Measurements from ENCODE around the gene CSRNP3. TPM values are rescaled to one million over a fixed set of nuclear protein-coding genes. Genes with fewer than 3 reads are reported as not detected.

Gene CSRNP3
- total RNA-seq, 6 experiments from 2014 or later = 0.25 to 2.0 (median 1.0) TPM

DNA sequence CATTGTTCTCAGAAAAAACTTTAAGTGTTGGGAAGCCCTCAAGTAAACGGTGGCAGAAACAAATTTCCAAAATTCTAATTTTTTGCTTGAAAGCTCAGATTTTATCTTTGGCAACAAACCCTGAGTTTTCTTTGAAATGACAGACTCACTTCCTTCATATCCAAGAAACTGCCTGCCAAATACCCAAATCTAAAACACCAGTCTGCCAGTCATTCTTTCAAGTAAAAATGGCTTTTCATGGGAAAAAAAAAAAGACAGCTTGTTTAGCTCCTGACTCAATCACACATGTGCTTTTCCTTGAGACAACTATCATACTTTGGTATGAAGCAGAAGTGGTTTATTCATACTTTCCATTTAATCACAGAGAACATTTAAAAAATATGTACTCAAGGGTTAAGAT lies 40.6 kb upstream of the CSRNP3 start:
- no peak overlapping the region for H3K27ac ChIP-seq
- H3K4me1 ChIP-seq = no peaks in the 10 kb centered on the region
- 62% methylated on average over 1 of the region's 1 CpG for WGBS (ENCODE audit: insufficient coverage, low coverage, low lambda C conversion rate, missing lambda C conversion rate)
- intact Hi-C loops (cut with DNase I) = no loop called here
- H3K27me3 ChIP-seq = no peaks in the 10 kb centered on the region
- no peak overlapping the region for H3K4me3 ChIP-seq
- no peak for TF ChIP-seq POLR2A (IDR thresholded peaks at IDR 0.05)
- TF ChIP-seq, protein P1, sequence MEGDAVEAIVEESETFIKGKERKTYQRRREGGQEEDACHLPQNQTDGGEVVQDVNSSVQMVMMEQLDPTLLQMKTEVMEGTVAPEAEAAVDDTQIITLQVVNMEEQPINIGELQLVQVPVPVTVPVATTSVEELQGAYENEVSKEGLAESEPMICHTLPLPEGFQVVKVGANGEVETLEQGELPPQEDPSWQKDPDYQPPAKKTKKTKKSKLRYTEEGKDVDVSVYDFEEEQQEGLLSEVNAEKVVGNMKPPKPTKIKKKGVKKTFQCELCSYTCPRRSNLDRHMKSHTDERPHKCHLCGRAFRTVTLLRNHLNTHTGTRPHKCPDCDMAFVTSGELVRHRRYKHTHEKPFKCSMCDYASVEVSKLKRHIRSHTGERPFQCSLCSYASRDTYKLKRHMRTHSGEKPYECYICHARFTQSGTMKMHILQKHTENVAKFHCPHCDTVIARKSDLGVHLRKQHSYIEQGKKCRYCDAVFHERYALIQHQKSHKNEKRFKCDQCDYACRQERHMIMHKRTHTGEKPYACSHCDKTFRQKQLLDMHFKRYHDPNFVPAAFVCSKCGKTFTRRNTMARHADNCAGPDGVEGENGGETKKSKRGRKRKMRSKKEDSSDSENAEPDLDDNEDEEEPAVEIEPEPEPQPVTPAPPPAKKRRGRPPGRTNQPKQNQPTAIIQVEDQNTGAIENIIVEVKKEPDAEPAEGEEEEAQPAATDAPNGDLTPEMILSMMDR (IDR thresholded peaks at IDR 0.05) = no peak
- H3K36me3 ChIP-seq = no peaks in the 10 kb centered on the region
- DNase-seq (no peak), ATAC-seq (no peak)
- no peaks in the 10 kb centered on the region for H3K9me3 ChIP-seq

GRCh38 chr2:165431014-165431413 lies 38.5 kb upstream of the CSRNP3 start:
- Histone ChIP-seq H3K27me3 (no peaks in the 10 kb centered on the region), H3K9me3 (no peaks in the 10 kb centered on the region), H3K27ac (no peak overlapping the region), H3K4me1 (no peaks in the 10 kb centered on the region), H3K4me3 (no peak overlapping the region), H3K36me3 (no peaks in the 10 kb centered on the region)
- intact Hi-C loops (cut with DNase I) = no loop called here
- no peak for TF ChIP-seq POLR2A (IDR thresholded peaks at IDR 0.05)
- TF ChIP-seq, protein P1 (IDR thresholded peaks at IDR 0.05) = no peak
- no peak for ATAC-seq
- DNase-seq = no peak

GRCh38 chr2:165432234-165432966 lies 37.1 kb upstream of the CSRNP3 start:
- intact Hi-C loops (cut with DNase I) = no loop called here
- Histone ChIP-seq H3K27ac (no peak overlapping the region), H3K4me3 (no peak overlapping the region), H3K27me3 (no peaks in the 10 kb centered on the region), H3K36me3 (no peaks in the 10 kb centered on the region), H3K4me1 (no peaks in the 10 kb centered on the region), H3K9me3 (no peaks in the 10 kb centered on the region)
- no peak for DNase-seq
- ATAC-seq = no peak
- TF ChIP-seq POLR2A (IDR thresholded peaks at IDR 0.05) = no peak
- TF ChIP-seq, protein P1 (IDR thresholded peaks at IDR 0.05) = no peak

- DNase-seq = no peak
- 38% methylated on average over 1 of the region's 1 CpG for WGBS (ENCODE audit: insufficient coverage, low coverage, low lambda C conversion rate, missing lambda C conversion rate)
- intact Hi-C loops (cut with DNase I) = no loop called here
These were observed 34.5 kb upstream of the CSRNP3 start for GRCh38 chr2:165434865-165435496.

More at GRCh38 chr2:165434865-165435496, 34.5 kb upstream of the CSRNP3 start:
- Histone ChIP-seq H3K27ac (no peak overlapping the region), H3K4me3 (no peak overlapping the region), H3K9me3 (no peaks in the 10 kb centered on the region), H3K4me1 (no peaks in the 10 kb centered on the region), H3K36me3 (no peaks in the 10 kb centered on the region), H3K27me3 (no peaks in the 10 kb centered on the region)
- TF ChIP-seq, protein P1 (IDR thresholded peaks at IDR 0.05) = no peak
- TF ChIP-seq POLR2A (IDR thresholded peaks at IDR 0.05) = no peak
- ATAC-seq = no peak

Measured in right lobe of liver (tissue), 6 donors.